ENCODE results near the gene PARP9. TPM values are rescaled to one million over a fixed set of nuclear protein-coding genes. Genes with fewer than 3 reads are reported as not detected.

Gene PARP9
- total and polyA plus RNA-seq, 10 of the 15 experiments (the other 5 are each of a cell fraction or from before 2014, with no cell fraction given), result 34.0 to 122 (median 46.1) TPM

- Histone ChIP-seq H3K79me2 (ENCODE audit: control insufficient read depth, insufficient read depth, low read length) (peaks cover 6% of the 10 kb centered on the region), H2AFZ (ENCODE audit: control insufficient read depth, low read depth, low read length) (no peak overlapping the region), H3K27me3 (replicated peaks in 1 of 2; ENCODE audit: control insufficient read depth in 2 of 2, insufficient read depth in 2 of 2, low read length in 1 of 2) (no peaks in the 10 kb centered on the region), H3K9ac (ENCODE audit: control insufficient read depth, insufficient read depth, low read length) (no peak overlapping the region), H3K9me3 (replicated peaks; ENCODE audit: control insufficient read depth, insufficient read depth, low read length) (peaks cover 21% of the 10 kb centered on the region; the same call in 2 of the 3 replicates), H3K4me3 (no peak overlapping the region), H4K20me1 (ENCODE audit: control insufficient read depth, insufficient read depth) (no peaks in the 10 kb centered on the region), H3K4me1 (ENCODE audit: control insufficient read depth, insufficient read depth, low read length) (peaks cover 4% of the 10 kb centered on the region; the same call in 1 of the 2 replicates), H3K4me2 (ENCODE audit: control insufficient read depth, insufficient read depth) (no peak overlapping the region), H3K27ac (ENCODE audit: control insufficient read depth, insufficient read depth) (no peak overlapping the region), H3K36me3 (ENCODE audit: control insufficient read depth in 2 of 2, insufficient read depth in 2 of 2, low read length in 1 of 2) (no peaks in the 10 kb centered on the region)
- WGBS (ENCODE audit: insufficient coverage, insufficient replicate concordance, low lambda C conversion rate, missing lambda C conversion rate), result 100% methylated on average over 2 of the region's 2 CpGs
- TF ChIP-seq ZNF622 (IDR thresholded peaks at IDR 0.05), result no peak
- no peak for TF ChIP-seq SREBF2 (IDR thresholded peaks at IDR 0.05; ENCODE audit: low read length)
- TF ChIP-seq E4F1 (IDR thresholded peaks at IDR 0.05; ENCODE audit: borderline replicate concordance, partially characterized antibody), result no peak
- TF ChIP-seq ATF7 (IDR thresholded peaks at IDR 0.05; ENCODE audit: low read depth), result no peak
- BruUV-seq (replicated peaks), result no TSS peak
- CTCF ChIA-PET, result interaction anchor here (1.0 to 2.6 kb wide), 3 partner anchors 12 to 92 kb away, joined by 3 to 9 read pairs (median 3); no protein-coding TSS in a partner anchor
- ATAC-seq (no peak), DNase-seq (ENCODE audit: low read depth, low spot score) (no peak), FAIRE-seq (no peak)
- in situ Hi-C loops (cut with MboI) (no loop called here), intact Hi-C loops (cut with micrococcal nuclease; ENCODE audit: unreplicated experiment) (no loop called here)
- POLR2A ChIA-PET, result interaction anchor here (0.5 to 3.5 kb wide), 5 partner anchors 9 to 489 kb away, joined by 3 to 15 read pairs (median 3); partner anchors contain the start of gene PARP15
- RAD21 ChIA-PET (ENCODE audit: unreplicated experiment), result interaction anchor here (0.9 to 2.0 kb wide), 6 partner anchors 9 to 779 kb away, joined by 3 to 9 read pairs (median 4); no protein-coding TSS in a partner anchor
- SMC1A ChIA-PET (ENCODE audit: uncharacterized antibody, unreplicated experiment), result interaction anchor here (1.2 to 3.1 kb wide), 8 partner anchors 9 to 96 kb away, joined by 4 to 13 read pairs (median 8); no protein-coding TSS in a partner anchor
These were observed 23.5 kb upstream of the PARP9 start for GRCh38 chr3:122587572-122587971.

Data from GM12878 (cell line).